Small intestine (tissue), 7 donors: Measurements from ENCODE around the gene PRR9. TPM values are rescaled to one million over a fixed set of nuclear protein-coding genes. Genes with fewer than 3 reads are reported as not detected.

Experiments
- DNase-seq, 2 donors: peaks; one replicate each; pipeline versions ENCODE4 v3.0.0 to v3.0.0-alpha.2; 2013
- FAIRE-seq: peaks from 2 replicates; lab custom pipeline; 2012; peaks lifted over from hg19 to GRCh38; lab: Jason Lieb, UNC
- H3K27ac ChIP-seq, 3 donors: one replicate each; pipeline ENCODE4 v1.5.1; 2013; ENCODE audit warnings: low read length in 2 of 3, mild to moderate bottlenecking in 2 of 3, control low read depth in 1 of 3, inconsistent platforms in 1 of 3, low read depth in 1 of 3, moderate library complexity in 1 of 3
- H3K27me3 ChIP-seq, 3 donors: one replicate each; pipeline ENCODE4 v1.6.1; 2013; ENCODE audit warnings: low read length in 3 of 3, inconsistent platforms in 1 of 3; ENCODE audit not compliant: control insufficient read depth in 3 of 3, insufficient read depth in 3 of 3
- H3K36me3 ChIP-seq, 3 donors: one replicate each; pipeline ENCODE4 v1.6.1; 2013; ENCODE audit warnings: low read length in 3 of 3, inconsistent platforms in 1 of 3, low read depth in 1 of 3, mild to moderate bottlenecking in 1 of 3, moderate library complexity in 1 of 3; ENCODE audit not compliant: control insufficient read depth in 3 of 3, insufficient read depth in 2 of 3
- H3K4me1 ChIP-seq, 3 donors: one replicate each; pipeline ENCODE4 v1.6.1; 2013; ENCODE audit warnings: low read length in 2 of 3, inconsistent platforms in 1 of 3, low read depth in 1 of 3, mild to moderate bottlenecking in 1 of 3, moderate library complexity in 1 of 3; ENCODE audit not compliant: control insufficient read depth in 3 of 3, insufficient read depth in 2 of 3
- H3K4me3 ChIP-seq, 3 donors: one replicate each; pipeline ENCODE4 v1.5.1; 2013; ENCODE audit warnings: low read length in 3 of 3, control low read depth in 1 of 3, inconsistent platforms in 1 of 3, low read depth in 1 of 3, mild to moderate bottlenecking in 1 of 3, moderate library complexity in 1 of 3
- H3K9me3 ChIP-seq, 2 donors: one replicate each; pipeline ENCODE4 v1.6.1; 2013; ENCODE audit warnings: low read depth in 1 of 2, low read length in 1 of 2; ENCODE audit not compliant: control insufficient read depth in 2 of 2, insufficient read depth in 1 of 2
- WGBS, 3 donors: extraction: QIAGEN DNeasy Blood & Tissue Kit; methylation state at CpG; one replicate each; pipeline ENCODE4 v1.1.7; 2013; 5-methylcytosine and 5-hydroxymethylcytosine counted together
- polyA plus RNA-seq, 4 donors: library from polyadenylated mRNA; stranded (reverse) in 3 of 4; unstranded in 1 of 4; fragments of 200-250 nt in 3 of 4; fragments of 120-200 nt in 1 of 4; gene quantifications; one replicate each; pipeline versions ENCODE4 v1.2.1 to v1.2.3, GENCODE V29; 2013
- donor health status: healthy with polysubstance abuse.
- donor health status: control.
- donor health status: control.
- donor health status: Bipolar disorder and iron deficiency.
- donor health status: healthy.

The PRR9 gene
- polyA plus RNA-seq, 4 donors, result not detected

DNA sequence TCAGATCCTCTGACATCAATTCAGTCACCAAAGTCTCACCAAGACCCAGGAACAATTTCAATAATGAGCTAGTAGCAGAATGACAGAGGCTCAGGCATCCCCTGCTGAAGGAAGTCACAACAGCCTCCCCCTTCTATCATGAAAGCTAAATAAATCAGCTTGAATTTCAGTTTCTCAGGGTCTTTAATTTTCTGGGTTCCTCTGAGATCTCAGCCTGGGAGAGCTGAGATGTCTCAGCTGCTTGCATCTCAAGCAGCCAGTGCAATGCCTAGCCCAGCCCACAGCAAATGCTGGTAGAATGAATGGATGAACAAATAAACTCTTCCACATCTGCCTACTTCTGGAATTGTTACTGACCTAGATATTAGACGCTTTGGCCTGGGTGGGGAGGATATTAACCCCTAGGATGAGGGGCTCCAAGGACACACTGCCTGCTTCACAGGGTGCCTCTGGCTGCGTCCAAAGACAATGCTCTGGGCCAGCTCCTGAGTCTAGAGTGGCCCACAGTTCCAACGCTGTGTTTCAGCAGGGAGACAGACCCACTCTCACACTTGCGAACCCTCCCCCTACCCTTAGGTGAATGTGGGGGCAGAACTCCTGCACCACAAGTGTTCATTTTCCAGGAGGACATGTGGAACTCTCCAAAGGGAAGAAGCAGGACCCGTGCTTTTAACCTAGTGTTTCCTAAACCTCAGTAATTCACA lies 30.9 kb downstream of the PRR9 start:
- Histone ChIP-seq H3K27me3 (peaks cover 0 to 6% (median 3%) of the 10 kb centered on the region in 3 donors), H3K27ac (no peak overlapping the region), H3K9me3 (no peaks in the 10 kb centered on the region), H3K36me3 (no peaks in the 10 kb centered on the region), H3K4me1 (no peaks in the 10 kb centered on the region), H3K4me3 (no peak overlapping the region)
- DNase-seq, result no peak
- WGBS, 3 donors, result 60 to 67% (median 65%) methylated on average over 5 of the region's 5 CpGs
- no peak for FAIRE-seq

DNA sequence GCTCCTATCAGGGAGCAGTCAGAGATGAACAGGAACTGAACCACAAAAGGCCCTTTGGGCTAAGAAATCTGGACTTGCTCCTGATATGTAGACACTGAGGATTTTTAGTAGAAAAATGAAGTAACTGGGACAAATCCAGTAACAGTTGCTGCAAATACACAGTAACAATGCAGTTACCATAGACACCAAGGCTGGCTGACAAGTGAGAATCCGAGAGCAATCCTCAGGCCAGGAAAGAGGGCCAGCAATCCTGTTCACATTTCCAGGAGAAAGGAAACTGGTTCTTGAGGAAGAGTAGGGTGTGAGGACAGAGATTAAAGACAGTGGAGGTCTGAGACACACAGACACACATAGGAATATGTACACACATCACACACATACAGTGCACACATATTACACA lies 32.8 kb downstream of the PRR9 start:
- Histone ChIP-seq H3K36me3 (no peaks in the 10 kb centered on the region), H3K4me1 (no peaks in the 10 kb centered on the region), H3K27me3 (peaks cover 0 to 6% (median 3%) of the 10 kb centered on the region in 3 donors), H3K9me3 (no peaks in the 10 kb centered on the region), H3K27ac (no peak overlapping the region), H3K4me3 (no peak overlapping the region)
- FAIRE-seq (no peak), DNase-seq (no peak)
- 57 to 71% (median 62%) methylated on average over 1 of the region's 1 CpG for WGBS, 3 donors

DNA sequence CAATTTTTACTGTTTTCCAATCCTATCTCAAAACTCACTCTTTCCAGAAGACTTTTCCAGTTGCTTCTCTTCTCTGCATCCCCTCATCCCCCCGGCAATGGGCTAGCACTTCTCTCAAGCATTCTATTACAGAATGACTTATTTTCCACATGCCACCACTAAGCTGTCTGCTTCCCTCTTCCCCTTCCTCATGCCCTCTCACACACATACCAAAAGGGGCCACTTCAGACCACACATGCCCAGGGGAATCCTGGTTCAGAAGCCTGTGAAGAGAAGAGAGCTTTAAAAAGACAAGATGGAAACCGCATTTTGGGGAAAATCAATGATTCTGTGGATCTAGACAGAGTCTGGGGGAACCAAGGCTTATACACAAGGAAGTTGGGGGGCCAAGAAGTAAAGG lies 33.7 kb downstream of the PRR9 start:
- Histone ChIP-seq H3K4me1 (no peaks in the 10 kb centered on the region), H3K4me3 (no peak overlapping the region), H3K27me3 (peaks cover 0 to 4% (median 0%) of the 10 kb centered on the region in 3 donors), H3K36me3 (no peaks in the 10 kb centered on the region), H3K27ac (no peak overlapping the region), H3K9me3 (no peaks in the 10 kb centered on the region)
- DNase-seq, result no peak
- WGBS, 3 donors, result 75 to 83% (median 82%) methylated on average over 2 of the region's 2 CpGs
- FAIRE-seq, result no peak

DNA sequence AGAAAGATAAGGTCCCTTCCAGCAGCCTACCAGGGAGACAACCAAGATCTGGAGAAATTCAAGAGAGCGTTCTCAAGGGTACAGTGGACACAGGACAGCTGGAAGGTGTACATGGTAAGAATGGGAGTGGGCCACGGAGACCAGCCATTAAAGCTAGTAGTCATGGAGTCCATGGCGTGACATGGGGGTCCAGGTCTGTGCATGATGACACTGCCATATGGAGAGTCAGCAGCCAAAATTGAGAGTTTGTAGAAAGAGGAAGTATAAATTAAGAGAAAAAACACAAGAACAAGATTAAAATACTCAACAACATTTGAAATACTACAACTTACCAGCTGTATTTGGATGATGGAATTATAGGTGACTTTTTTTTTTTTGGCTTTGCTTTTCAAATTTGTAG lies 34.2 kb downstream of the PRR9 start:
- DNase-seq (no peak), FAIRE-seq (no peak)
- Histone ChIP-seq H3K4me1 (no peaks in the 10 kb centered on the region), H3K27me3 (peaks cover 0 to 3% (median 0%) of the 10 kb centered on the region in 3 donors), H3K36me3 (no peaks in the 10 kb centered on the region), H3K9me3 (no peaks in the 10 kb centered on the region), H3K4me3 (no peak overlapping the region), H3K27ac (no peak overlapping the region)
- WGBS, 3 donors, result 83 to 91% (median 91%) methylated on average over 3 of the region's 3 CpGs

DNA sequence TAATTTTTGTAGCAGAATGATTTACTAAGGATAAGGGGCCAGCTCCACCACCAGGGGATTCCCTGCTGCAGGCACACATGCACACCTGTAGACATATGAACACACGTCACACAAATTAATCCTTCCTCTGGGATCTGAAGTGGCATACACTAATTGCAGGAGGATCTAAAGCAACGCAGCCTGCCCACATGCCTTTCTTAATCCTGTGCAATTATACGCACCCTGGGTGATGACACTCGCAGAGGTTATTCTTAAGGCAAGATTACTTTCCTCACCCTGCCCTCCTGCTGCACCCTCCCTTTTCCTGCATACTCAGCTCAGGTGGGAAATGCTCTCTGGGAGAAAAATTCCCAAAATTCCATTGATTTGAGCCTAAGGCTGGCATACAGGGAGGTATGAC lies 34.6 kb downstream of the PRR9 start:
- Histone ChIP-seq H3K36me3 (no peaks in the 10 kb centered on the region), H3K27me3 (peaks cover 0 to 3% (median 0%) of the 10 kb centered on the region in 3 donors), H3K27ac (no peak overlapping the region), H3K4me3 (no peak overlapping the region), H3K4me1 (no peaks in the 10 kb centered on the region), H3K9me3 (no peaks in the 10 kb centered on the region)
- DNase-seq, result no peak
- WGBS, 3 donors, result 73 to 81% (median 80%) methylated on average over 4 of the region's 4 CpGs
- no peak for FAIRE-seq

DNA sequence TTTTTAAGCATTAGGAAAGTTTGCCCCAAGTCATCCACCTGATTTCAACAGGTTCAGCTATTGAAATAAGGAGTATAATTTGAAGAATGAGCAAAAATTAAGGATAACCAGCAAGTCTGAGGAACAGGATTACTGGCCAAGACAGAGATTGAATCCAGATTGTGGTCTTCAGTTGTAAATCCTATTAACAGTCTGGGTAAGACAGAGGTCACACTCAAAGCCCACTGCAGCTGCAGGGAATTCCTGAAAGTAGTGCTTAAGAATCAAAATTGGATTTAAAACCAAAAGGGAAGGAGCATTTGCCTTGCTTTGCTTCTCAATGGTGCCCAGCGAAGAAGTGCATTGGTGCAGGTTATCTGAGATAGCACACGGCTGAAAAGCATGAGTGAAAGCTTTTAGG lies 35.7 kb downstream of the PRR9 start:
- no peak overlapping the region for H3K27ac ChIP-seq
- FAIRE-seq, result no peak
- H3K27me3 ChIP-seq, result peaks cover 0 to 5% (median 0%) of the 10 kb centered on the region in 3 donors
- H3K9me3 ChIP-seq, result no peaks in the 10 kb centered on the region
- H3K4me1 ChIP-seq, result no peaks in the 10 kb centered on the region
- H3K36me3 ChIP-seq, result no peaks in the 10 kb centered on the region
- no peak for DNase-seq
- WGBS, 3 donors, result 47 to 88% (median 53%) methylated on average over 2 of the region's 2 CpGs
- no peak overlapping the region for H3K4me3 ChIP-seq

DNA sequence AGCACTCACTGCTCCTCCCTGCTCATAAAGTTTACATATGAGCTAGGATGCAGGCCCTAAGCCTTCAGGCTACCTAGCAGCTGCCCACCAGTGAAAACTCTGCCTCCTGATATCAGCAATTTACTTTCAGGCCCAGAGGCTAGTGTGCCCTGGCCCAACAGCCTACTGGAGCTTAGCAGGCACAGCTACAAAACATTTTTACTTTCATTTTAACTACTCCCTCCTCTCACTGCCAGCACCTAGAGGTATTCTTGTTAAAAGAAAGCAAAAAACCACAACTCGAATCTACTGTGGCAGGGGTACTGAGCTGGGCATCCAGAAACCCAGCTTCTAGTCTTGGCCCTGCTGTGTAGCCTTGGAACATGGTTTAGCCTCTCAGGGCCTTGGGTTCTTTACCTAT lies 36.3 kb downstream of the PRR9 start:
- H3K27ac ChIP-seq, result no peak overlapping the region
- WGBS, 3 donors, result 24 to 45% (median 29%) methylated on average over 1 of the region's 1 CpG

DNA sequence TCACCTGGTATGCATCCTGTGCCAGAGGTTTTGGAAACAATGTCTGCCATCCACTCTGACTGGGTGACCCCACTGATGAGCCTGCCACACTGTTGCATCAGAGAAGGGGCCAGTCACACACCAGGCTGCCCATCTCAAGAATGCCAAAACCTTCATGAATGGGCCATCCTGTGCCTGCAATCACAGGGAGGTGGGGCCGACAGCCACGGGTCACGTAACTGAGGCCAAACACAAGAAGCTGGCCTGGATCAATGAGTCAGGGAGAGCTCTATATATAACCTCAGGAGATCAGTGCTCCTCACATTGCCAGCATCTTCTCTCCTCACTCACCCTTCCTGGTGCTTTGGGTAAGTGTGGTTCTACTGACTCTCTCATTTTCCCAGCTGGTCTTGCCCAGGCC lies 42.0 kb downstream of the PRR9 start, which contains the start of gene LORICRIN:
Gene LORICRIN, plus strand, starts transcription at position 301 of the 400 bp plus-strand sequence. CDS start 1,263 bp downstream, outside the sequence.
- FAIRE-seq (no peak), DNase-seq (no peak)
- no peak within 1 kb of the TSS for H3K4me3 ChIP-seq
- no peaks in the 10 kb centered on the region for H3K9me3 ChIP-seq
- H3K27me3 ChIP-seq, result peaks cover 0 to 47% (median 15%) of the 10 kb centered on the region in 3 donors
- WGBS, 3 donors, result 71 to 85% (median 75%) methylated on average over 3 of the region's 3 CpGs
- H3K36me3 ChIP-seq, result no peaks in the 10 kb centered on the region
- H3K27ac ChIP-seq, result no peak within 1 kb of the TSS
- H3K4me1 ChIP-seq, result peaks cover 0 to 5% (median 0%) of the 10 kb centered on the region in 3 donors

More for the DNA sequence above, 36.3 kb downstream of the PRR9 start:
- H3K4me1 ChIP-seq, result no peaks in the 10 kb centered on the region
- H3K36me3 ChIP-seq, result no peaks in the 10 kb centered on the region
- DNase-seq (no peak), FAIRE-seq (no peak)
- H3K9me3 ChIP-seq, result no peaks in the 10 kb centered on the region
- no peak overlapping the region for H3K4me3 ChIP-seq
- H3K27me3 ChIP-seq, result peaks cover 0 to 10% (median 0%) of the 10 kb centered on the region in 3 donors
